Memory B cell (primary cell): ENCODE measurements around the gene CCR1.
A peak's percentile ranks its signal among the peaks of the same experiment; 100 is the strongest.
"Not testable (repeated sequence)": the region's sequence is repeated elsewhere in the genome, so short reads cannot be mapped to it uniquely, and the experiment has no call there.

ENCODE experiments used
- ATAC-seq: fragments of 150-1000 bp; cut with Tn5 transposase; 2 replicates; pipeline ENCODE4 v1.10.0; 2021; ENCODE audit warnings: low read depth, mild to moderate bottlenecking, moderate library complexity
- DNase-seq, 2 donors: peaks; one replicate each; pipeline ENCODE4 v3.0.0; 2022; ENCODE audit warnings: low spot score in 2 of 2
- H3K27ac Mint-ChIP-seq: one replicate; pipeline ENCODE4 v1.8.0; 2022; ENCODE audit warnings: mild to moderate bottlenecking, moderate library complexity, mixed read lengths
- H3K27me3 Mint-ChIP-seq: one replicate; pipeline ENCODE4 v1.8.0; 2022; ENCODE audit warnings: mixed read lengths
- H3K36me3 Mint-ChIP-seq: one replicate; pipeline ENCODE4 v1.8.0; 2022; ENCODE audit warnings: mild to moderate bottlenecking, mixed read lengths
- H3K4me1 Mint-ChIP-seq: one replicate; pipeline ENCODE4 v1.8.0; 2022; ENCODE audit warnings: mixed read lengths
- H3K4me3 Mint-ChIP-seq: one replicate; pipeline ENCODE4 v1.8.0; 2022; ENCODE audit warnings: mild to moderate bottlenecking, moderate library complexity, mixed read lengths
- H3K9me3 Mint-ChIP-seq: one replicate; pipeline ENCODE4 v1.8.0; 2022; ENCODE audit warnings: mixed read lengths

Gene CCR1

DNA sequence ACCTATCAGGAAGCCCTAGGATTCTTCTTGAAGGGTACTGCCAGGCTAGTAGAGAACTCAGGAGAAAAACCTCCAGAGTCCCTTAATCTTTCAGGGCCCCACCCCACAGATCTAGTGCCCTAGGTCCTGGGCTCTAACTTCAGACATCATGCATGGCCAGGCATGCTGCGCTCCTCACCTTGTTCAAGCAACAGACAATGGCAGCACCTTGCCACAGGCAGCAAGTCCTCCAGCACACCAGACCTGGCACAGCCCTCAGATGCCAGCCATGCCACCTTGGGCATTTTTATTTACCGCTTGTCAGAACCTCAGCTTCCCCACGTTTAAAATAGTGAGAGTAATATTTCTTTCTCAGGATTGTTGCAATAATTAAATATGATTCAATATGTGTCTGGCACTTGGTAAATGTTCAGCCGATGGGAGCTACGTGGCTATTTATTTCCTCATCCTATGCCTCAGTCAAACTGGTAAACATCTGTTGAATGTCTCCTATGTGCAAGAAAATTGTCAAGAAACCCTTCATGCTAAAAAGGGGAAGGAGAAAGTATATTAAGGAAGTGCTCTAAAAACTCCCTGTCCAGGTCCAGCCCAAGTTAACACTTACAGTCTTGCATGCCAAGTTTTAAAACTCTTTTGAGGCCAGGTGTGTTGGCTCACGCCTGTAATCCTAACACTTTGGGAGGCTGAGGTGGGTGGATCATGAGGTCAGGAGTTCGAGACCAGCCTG lies 14.5 kb upstream of the CCR1 start:
- Mint-ChIP-seq H3K27me3 (no peaks in the 10 kb centered on the region), H3K4me3 (peak overlapping the region; percentile 18), H3K9me3 (peaks cover 5% of the 10 kb centered on the region), H3K36me3 (peaks cover 3% of the 10 kb centered on the region), H3K27ac (peak overlapping the region; percentile 79), H3K4me1 (peaks cover 36% of the 10 kb centered on the region)
- peak; percentile 92 for ATAC-seq
- DNase-seq = peak in 1 of 2 donors; percentile 32

DNA sequence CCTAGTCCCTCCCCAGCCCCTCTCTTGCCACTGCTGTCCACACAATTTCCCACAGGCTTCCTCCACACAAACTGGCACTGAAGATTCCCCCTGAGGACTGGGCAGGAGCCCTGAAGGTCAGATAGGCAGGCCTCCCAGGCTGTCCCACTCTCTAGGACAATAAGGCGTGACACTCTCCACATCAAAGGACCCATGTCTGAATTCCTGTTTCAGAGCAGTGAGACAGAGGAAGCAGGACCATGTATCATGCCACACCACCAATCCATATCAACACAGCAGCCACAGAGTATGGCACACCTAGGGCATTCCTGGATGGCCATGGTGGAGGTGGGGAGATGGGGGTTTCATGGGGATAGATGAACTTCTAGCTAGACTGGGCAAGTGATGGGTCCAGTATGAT lies 13.8 kb upstream of the CCR1 start:
- H3K27me3 Mint-ChIP-seq = no peaks in the 10 kb centered on the region
- ATAC-seq (no peak), DNase-seq (no peak)
- peak overlapping the region; percentile 79 for H3K27ac Mint-ChIP-seq
- peaks cover 2% of the 10 kb centered on the region for H3K36me3 Mint-ChIP-seq
- peaks cover 36% of the 10 kb centered on the region for H3K4me1 Mint-ChIP-seq
- H3K9me3 Mint-ChIP-seq = peaks cover 5% of the 10 kb centered on the region
- peak overlapping the region; percentile 54 for H3K4me3 Mint-ChIP-seq

DNA sequence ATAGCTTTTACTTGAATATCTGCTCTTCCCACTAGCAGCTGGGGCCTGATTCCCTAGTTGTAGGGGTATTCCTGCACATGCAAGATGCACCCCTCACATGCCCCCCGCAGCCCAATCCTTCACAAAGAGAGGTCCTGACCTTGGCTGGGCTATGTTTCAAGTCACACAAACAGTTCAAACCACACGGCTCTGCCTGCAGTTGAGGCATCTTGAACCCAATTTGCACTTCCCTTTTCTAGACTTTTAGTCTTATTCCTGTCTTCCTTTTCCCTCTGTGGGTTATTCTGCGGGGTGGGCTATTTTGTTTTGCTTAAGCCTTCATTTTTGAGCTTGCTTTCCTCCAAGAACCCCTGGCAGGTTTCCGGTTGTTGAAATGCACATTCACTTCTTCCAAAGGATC lies 13.3 kb upstream of the CCR1 start:
- Mint-ChIP-seq H3K36me3 (no peaks in the 10 kb centered on the region), H3K4me1 (peaks cover 36% of the 10 kb centered on the region), H3K27me3 (no peaks in the 10 kb centered on the region), H3K9me3 (peaks cover 2% of the 10 kb centered on the region), H3K27ac (no peak overlapping the region), H3K4me3 (no peak overlapping the region)
- no peak for ATAC-seq
- no peak for DNase-seq

DNA sequence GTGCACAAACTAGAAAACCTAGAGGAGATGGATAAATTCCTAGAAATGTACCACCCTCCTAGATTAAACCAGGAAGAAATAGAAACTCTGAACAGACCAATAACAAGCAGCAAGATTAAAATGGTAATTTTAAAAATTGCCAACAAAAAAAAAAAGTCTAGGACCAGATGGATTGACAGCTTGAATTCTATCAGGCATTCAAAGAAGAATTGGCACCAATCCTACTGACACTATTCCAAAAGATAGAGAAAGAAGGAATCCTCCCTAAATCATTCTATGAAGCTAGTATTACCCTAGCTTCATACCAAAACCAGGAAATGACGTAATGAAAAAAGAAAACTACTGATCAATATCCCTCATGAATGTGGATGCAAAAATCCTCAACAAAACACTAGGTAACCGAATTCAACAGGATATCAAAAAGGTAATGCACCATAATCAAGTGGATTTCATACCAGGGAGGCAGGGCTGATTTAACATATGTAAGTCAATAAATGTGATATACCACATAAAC lies 10.1 kb upstream of the CCR1 start:
- no peak for ATAC-seq
- Mint-ChIP-seq H3K36me3 (no peaks in the 10 kb centered on the region), H3K4me3 (no peak overlapping the region), H3K27ac (no peak overlapping the region), H3K9me3 (no peaks in the 10 kb centered on the region), H3K4me1 (peaks cover 25% of the 10 kb centered on the region), H3K27me3 (no peaks in the 10 kb centered on the region)
- DNase-seq = no peak

DNA sequence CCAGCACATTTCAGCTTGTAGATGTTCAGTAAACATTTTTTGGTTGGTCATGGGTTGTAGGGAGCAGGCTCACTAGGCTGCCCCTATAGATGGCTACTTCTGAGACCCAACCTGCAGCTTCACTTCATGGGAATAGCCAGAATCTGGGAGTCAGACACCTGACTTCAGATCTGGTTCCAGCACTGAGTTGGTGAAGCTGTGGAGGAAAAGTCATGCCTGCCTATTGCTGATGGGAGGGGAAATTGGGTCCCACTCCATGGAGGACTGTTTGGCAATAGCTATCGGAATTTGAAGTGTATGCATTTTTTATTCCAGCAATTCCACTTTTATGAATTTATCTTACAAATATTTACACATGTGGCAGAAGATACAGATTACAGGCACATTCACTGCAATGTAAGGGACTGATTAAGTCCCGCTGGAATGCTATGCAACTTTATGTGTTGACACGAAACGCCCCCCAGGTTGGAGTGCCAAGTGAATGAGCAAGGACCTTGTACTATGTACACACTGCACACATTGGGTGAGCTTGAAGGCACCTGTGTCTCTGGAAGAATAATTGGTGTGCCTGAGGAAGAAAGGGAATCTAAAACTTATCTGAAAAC lies 7.8 kb upstream of the CCR1 start:
- Mint-ChIP-seq H3K4me3 (no peak overlapping the region), H3K36me3 (no peaks in the 10 kb centered on the region), H3K9me3 (no peaks in the 10 kb centered on the region), H3K27ac (no peak overlapping the region), H3K4me1 (peaks cover 3% of the 10 kb centered on the region), H3K27me3 (no peaks in the 10 kb centered on the region)
- ATAC-seq (no peak), DNase-seq (no peak)

DNA sequence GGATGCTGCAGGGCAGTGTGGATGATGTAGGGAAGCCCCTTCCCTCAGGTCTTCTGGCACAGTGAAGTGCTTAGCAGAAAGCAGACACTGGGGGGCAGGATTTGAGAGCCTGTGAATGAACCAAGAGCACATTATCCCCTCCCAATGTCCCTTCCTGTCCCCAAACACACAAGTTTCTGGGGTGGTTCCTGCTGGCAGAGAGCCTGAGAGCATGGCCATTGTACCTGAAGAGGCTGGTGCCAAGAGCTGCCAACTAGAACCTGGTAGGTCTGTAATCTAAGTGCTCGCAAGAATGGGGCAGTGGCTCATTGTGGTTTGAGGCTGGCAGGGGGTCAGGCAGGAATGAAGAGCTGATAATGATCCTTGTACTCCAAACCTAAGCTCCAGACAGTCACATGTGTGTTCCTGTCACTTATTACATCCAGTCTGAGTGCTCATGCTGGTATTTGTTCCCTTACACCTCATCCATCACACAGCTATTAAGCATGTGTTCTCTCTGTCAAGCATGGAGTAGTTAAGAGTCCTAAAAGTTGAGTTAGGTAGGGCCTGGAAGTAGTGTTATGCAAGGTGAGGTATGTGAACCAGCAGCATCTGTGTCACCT lies 6.7 kb upstream of the CCR1 start:
- Mint-ChIP-seq H3K27ac (no peak overlapping the region), H3K4me1 (peaks cover 3% of the 10 kb centered on the region), H3K36me3 (no peaks in the 10 kb centered on the region), H3K4me3 (no peak overlapping the region), H3K27me3 (no peaks in the 10 kb centered on the region), H3K9me3 (no peaks in the 10 kb centered on the region)
- no peak for DNase-seq
- peak; percentile 31 for ATAC-seq

DNA sequence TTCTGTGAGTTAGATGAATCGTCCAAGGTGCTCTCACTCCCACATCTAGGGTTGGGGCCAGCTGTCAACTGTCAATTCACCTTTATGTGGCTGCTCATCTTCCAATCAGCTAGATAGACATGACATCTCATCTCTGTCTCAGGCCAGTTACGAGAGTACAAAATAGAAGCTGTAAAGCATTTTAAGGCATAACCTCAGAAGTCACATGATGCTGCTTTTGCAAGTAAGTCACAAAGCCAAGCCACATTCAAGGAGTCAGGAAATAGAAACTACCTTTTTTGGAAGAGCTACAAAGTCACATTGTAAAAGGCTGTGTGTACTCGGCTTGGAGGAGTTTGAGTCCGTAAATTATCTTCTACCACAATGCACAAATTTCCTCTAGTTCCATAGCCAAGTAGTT lies 5.1 kb upstream of the CCR1 start:
- H3K27me3 Mint-ChIP-seq = no peaks in the 10 kb centered on the region
- no peak overlapping the region for H3K4me3 Mint-ChIP-seq
- H3K4me1 Mint-ChIP-seq = peaks cover 14% of the 10 kb centered on the region
- DNase-seq (no peak), ATAC-seq (no peak)
- H3K9me3 Mint-ChIP-seq = no peaks in the 10 kb centered on the region
- no peak overlapping the region for H3K27ac Mint-ChIP-seq
- H3K36me3 Mint-ChIP-seq = no peaks in the 10 kb centered on the region

DNA sequence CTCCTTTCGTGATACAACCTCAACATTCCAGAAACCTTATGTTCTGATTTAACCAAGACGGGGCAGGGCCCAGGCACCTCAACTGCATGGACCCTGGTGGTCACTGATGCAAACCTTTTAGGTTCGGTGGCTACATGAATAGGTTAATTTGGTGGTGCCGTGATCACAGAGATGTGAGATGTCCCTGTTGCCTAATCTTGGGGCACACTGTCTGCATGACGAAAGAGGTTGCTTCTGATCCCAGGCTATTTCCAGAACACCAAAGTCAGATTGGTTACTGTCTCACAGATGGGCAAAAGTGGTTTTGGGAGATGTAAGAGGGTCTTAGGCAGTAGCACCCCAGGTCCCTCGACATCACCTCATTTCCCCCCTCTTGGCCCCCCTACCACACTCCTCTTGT lies 4.0 kb upstream of the CCR1 start:
- H3K4me1 Mint-ChIP-seq = peaks cover 18% of the 10 kb centered on the region
- no peaks in the 10 kb centered on the region for H3K27me3 Mint-ChIP-seq
- no peak overlapping the region for H3K4me3 Mint-ChIP-seq
- no peak overlapping the region for H3K27ac Mint-ChIP-seq
- H3K9me3 Mint-ChIP-seq = no peaks in the 10 kb centered on the region
- ATAC-seq = no peak
- DNase-seq = no peak
- no peaks in the 10 kb centered on the region for H3K36me3 Mint-ChIP-seq

DNA sequence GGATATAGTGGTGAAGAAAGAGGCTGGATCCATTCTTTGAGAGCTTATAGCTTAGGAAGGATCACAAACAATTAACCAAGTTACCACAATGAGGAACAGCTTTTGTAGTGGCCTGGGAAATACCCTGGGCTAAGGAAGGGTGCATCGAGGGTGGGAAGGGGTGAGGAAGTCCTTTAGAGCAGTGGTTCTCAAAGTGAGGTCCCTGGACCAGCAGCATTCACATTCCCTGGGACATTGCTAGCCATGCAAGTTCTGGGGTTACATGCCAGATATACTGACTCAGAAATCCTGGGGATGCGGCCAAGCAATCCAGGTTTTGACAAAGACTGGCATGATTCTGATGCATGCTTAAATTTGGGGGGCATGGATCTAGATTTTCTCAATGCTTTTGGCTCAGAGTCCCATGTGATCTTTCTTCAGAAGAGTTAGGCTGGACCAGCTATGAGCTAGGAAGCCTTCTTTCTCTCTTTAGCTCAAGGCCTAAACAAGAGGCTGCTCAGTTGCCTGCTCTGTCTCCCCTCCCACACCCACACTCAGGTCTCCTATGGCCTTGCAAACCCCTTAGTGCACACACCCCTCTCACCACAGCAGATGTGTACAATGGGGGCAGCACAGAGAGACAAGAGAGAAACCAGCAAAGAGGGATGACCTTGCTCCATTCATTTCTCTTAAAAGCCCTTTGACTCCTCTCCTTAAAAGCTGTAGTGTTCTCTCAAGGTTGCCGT lies 1.8 kb upstream of the CCR1 start:
- ATAC-seq (no peak), DNase-seq (no peak)
- no peaks in the 10 kb centered on the region for H3K27me3 Mint-ChIP-seq
- H3K9me3 Mint-ChIP-seq = no peaks in the 10 kb centered on the region
- no peak overlapping the region for H3K4me3 Mint-ChIP-seq
- H3K27ac Mint-ChIP-seq = no peak overlapping the region
- H3K36me3 Mint-ChIP-seq = no peaks in the 10 kb centered on the region
- peaks cover 30% of the 10 kb centered on the region for H3K4me1 Mint-ChIP-seq

DNA sequence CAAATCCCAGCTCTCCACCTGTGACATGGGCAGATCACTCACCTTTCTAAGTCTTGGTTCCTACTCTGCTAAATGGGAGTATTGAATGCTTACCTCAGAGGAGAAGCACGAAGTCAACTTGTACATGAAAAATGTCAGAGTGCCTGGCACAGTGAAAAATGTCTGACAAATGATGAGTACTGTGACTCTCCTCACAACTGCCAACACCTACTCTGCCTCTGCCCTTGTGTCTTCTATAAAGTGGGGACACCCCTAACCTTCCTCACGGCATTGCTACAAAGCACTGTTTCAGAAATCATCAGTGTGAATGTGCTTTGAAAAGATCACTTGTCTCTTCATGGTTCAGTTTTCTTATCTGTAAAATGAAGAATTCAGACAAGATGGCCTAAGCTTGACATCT lies 940 bp upstream of the CCR1 start:
- H3K4me1 Mint-ChIP-seq = peaks cover 31% of the 10 kb centered on the region
- no peaks in the 10 kb centered on the region for H3K36me3 Mint-ChIP-seq
- ATAC-seq (no peak), DNase-seq (no peak)
- H3K9me3 Mint-ChIP-seq = no peaks in the 10 kb centered on the region
- H3K27ac Mint-ChIP-seq = no peak overlapping the region
- no peak overlapping the region for H3K4me3 Mint-ChIP-seq
- H3K27me3 Mint-ChIP-seq = no peaks in the 10 kb centered on the region

DNA sequence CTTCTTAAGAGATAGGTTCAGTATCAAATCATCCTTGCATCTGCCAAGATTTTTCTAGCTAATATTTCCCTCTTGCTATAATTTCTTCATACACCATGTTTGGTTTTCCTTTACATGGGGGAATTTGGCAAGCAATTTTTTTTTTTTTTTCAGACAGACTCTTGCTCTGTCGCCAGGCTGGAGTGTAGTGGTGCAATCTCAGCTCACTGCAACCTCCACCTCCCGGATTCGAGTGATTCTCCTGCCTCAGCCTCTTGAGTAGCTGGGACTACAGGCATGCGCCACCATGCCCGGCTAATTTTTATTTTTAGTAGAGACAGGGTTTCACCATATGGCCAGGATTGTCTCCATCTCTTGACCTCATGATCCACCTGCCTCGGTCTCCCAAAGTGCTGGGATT lies 599 bp downstream of the CCR1 start:
- not testable (repeated sequence) for H3K36me3 Mint-ChIP-seq, ATAC-seq, DNase-seq, H3K9me3 Mint-ChIP-seq, H3K27me3 Mint-ChIP-seq
- Mint-ChIP-seq H3K4me1 (peaks cover 34% of the 10 kb centered on the region), H3K27ac (peak overlapping the region; percentile 73), H3K4me3 (peak overlapping the region; percentile 76)

DNA sequence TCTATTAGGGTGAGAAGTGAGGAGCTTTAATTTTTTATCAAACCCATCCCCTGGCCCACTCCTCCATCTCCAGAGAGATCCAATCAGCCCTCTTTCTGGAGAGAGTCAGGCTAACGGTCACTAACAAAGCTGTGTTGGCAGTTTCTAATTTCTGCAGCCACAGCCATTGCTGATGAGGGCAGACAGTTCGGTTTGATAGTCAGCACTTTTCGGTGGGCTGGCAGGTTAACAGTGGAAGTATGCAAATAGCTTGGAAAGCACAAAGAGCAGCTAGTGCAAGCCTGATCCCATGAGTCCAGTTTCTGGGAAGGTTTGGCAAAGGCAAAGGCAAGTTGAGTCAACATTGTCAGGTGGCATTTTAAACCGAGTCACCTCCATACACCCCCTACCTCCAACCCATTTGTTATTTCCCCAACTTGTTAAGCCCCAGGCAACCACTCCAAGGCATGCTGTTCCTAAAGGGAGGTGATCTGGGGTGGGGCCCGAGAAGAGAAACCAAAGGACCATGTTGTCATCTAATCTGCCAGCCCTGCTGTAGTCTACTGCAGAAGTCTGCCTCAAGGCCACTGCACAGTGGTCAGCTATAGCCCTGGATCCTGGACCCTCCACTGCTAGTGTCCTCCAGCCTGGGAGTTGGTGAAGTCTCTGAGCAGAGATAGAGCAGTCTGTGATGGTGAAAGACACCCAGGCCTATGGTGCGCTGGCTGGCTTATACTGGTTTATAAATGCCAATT lies 1.7 kb downstream of the CCR1 start:
- Mint-ChIP-seq H3K27ac (no peak overlapping the region), H3K36me3 (peaks cover 3% of the 10 kb centered on the region), H3K27me3 (no peaks in the 10 kb centered on the region), H3K4me3 (peak overlapping the region; percentile 47), H3K4me1 (peaks cover 34% of the 10 kb centered on the region), H3K9me3 (no peaks in the 10 kb centered on the region)
- no peak for DNase-seq
- no peak for ATAC-seq

DNA sequence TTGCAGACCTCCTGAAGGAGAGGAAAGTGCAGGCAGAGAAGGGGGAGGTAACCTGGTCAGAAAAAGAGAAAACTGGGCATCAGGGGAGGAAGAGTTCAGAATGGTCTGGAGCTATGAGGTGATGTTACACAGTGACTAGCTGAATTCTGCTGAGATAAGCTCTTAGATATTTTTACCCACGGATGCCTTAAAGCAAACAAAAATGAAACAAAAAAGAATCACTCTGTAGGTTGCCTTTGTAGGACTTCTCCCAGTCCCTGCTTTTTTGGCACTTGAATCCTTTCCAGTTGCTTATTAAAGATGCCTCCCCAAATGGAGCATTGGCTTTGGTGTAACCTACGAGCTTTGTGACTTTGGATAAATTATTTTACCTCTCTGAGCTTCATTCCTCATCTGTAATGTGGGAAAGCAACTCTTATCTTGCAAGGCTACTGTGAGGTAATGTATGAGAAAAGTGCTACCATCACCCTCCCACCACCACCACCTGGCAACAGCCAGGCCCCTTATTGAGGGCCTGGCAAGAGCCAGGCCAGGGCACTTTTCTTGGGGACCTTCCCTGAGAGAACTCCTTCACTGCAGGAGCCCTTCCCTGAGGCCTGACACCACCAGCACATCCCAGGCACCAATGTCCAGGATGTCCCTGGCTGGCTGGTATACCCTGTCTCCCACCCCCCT lies 2.7 kb downstream of the CCR1 start:
- Mint-ChIP-seq H3K27me3 (no peaks in the 10 kb centered on the region), H3K27ac (no peak overlapping the region), H3K36me3 (peaks cover 3% of the 10 kb centered on the region), H3K4me3 (peak overlapping the region; percentile 19), H3K4me1 (peaks cover 34% of the 10 kb centered on the region), H3K9me3 (no peaks in the 10 kb centered on the region)
- no peak for DNase-seq
- ATAC-seq = no peak
